HCT116 (cell line): ENCODE results near the gene ETS1. TPM values are rescaled to one million over a fixed set of nuclear protein-coding genes. Genes with fewer than 3 reads are reported as not detected.

Source experiments
- ATAC-seq: fragments of 200-7000 bp; cut with Tn5 transposase; 2 replicates; pipeline ENCODE4 v1.9.1; 2020; ENCODE audit warnings: mild to moderate bottlenecking, moderate library complexity
- BruUV-seq: library from RNA; stranded (reverse); fragments of 400-500 nt; replicated peaks from 2 replicates; lab custom pipeline; 2021; lab: Mats Ljungman, UMichigan
- CTCF ChIA-PET: fragments of 300-600 bp; sonication (Branson Sonifier 250); formaldehyde crosslinking; loops from one replicate; lab custom pipeline; 2021; ENCODE audit warnings: antibody characterized with exemption; lab: Charles Lee
- POLR2A ChIA-PET: fragments of 300-600, 350-600 bp; sonication (Branson Sonifier 250); formaldehyde crosslinking; loops from one replicate; lab custom pipeline; 2021; ENCODE audit warnings: antibody characterized with exemption; lab: Charles Lee
- RAD21 ChIA-PET, 2 experiments: fragments of 300-600 bp; sonication (Branson Sonifier 250); formaldehyde crosslinking; loops; one replicate each; lab custom pipeline; 2023; ENCODE audit warnings: low total read pairs in 2 of 2; ENCODE audit not compliant: uncharacterized antibody in 2 of 2, unreplicated experiment in 2 of 2, low non-redundant PET in 1 of 2; lab: Charles Lee
- DNase-seq: peaks from one replicate; pipeline ENCODE4 v3.0.0-alpha.2; 2010; ENCODE audit warnings: low read depth, low spot score
- H2AFZ ChIP-seq: fragments of 200-600 bp; shearing (Covaris generic), sonication (generic); 2 replicates; pipeline ENCODE4 v1.6.1; 2017; ENCODE audit warnings: low read depth, mixed run types, mixed read lengths, antibody characterized with exemption, low read length; ENCODE audit not compliant: poor library complexity, severe bottlenecking
- H3K27ac ChIP-seq: 2 replicates; pipeline ENCODE4 v1.5.1; 2012; ENCODE audit warnings: low read depth, low read length
- H3K27me3 ChIP-seq: fragments of 200-600 bp; sonication (generic); 2 replicates; pipeline ENCODE4 v1.6.1; 2016; ENCODE audit warnings: mixed run types, low read length, mixed read lengths; ENCODE audit not compliant: insufficient read depth
- H3K36me3 ChIP-seq, 2 experiments: fragments of 200-500 bp in 1 of 2; fragments of 200-600 bp in 1 of 2; sonication (Bioruptor generic) in 1 of 2; sonication (generic) in 1 of 2; 2 replicates each; pipeline versions ENCODE4 v1.5.1 to v1.6.1; 2014 to 2016; ENCODE audit warnings: low read length in 2 of 2, inconsistent platforms in 1 of 2, mixed read lengths in 1 of 2, mixed run types in 1 of 2; ENCODE audit not compliant: insufficient read depth in 2 of 2, control insufficient read depth in 1 of 2
- H3K4me1 ChIP-seq, 2 experiments: fragments of 200-600 bp in 1 of 2; sonication (generic) in 1 of 2; 2 replicates each; pipeline versions ENCODE4 v1.5.1 to v1.6.1; 2012 to 2017; ENCODE audit warnings: low read length in 2 of 2, inconsistent platforms in 1 of 2, mild to moderate bottlenecking in 1 of 2, mixed read lengths in 1 of 2, mixed run types in 1 of 2, moderate library complexity in 1 of 2; ENCODE audit not compliant: insufficient read depth in 2 of 2, control insufficient read depth in 1 of 2
- H3K4me2 ChIP-seq: fragments of 200-600 bp; sonication (generic); 2 replicates; pipeline ENCODE4 v1.6.1; 2017; ENCODE audit warnings: mixed run types, low read length, mixed read lengths
- H3K4me3 ChIP-seq, 2 experiments: fragments of 200-600 bp in 1 of 2; sonication (generic) in 1 of 2; replicated peaks in 1 of 2; 2 replicates each; pipeline ENCODE4 v1.5.1; 2011 to 2016; ENCODE audit warnings: low read length in 2 of 2, control low read depth in 1 of 2, low read depth in 1 of 2, mild to moderate bottlenecking in 1 of 2, mixed read lengths in 1 of 2, mixed run types in 1 of 2
- H3K79me2 ChIP-seq: fragments of 200-600 bp; sonication (generic); 2 replicates; pipeline ENCODE4 v1.6.1; 2017; ENCODE audit warnings: mild to moderate bottlenecking, mixed run types, low read length, moderate library complexity, mixed read lengths; ENCODE audit not compliant: insufficient read depth
- H3K9ac ChIP-seq: fragments of 200-600 bp; sonication (generic); 2 replicates; pipeline ENCODE4 v1.6.1; 2016; ENCODE audit warnings: low read length, mixed read lengths
- H3K9me2 ChIP-seq: fragments of 200-600 bp; sonication (generic), shearing (Covaris generic); 2 replicates; pipeline ENCODE4 v1.6.1; 2017; ENCODE audit warnings: mixed run types, mild to moderate bottlenecking, moderate library complexity; ENCODE audit not compliant: insufficient read depth
- H3K9me3 ChIP-seq, 2 experiments: fragments of 200-500 bp in 1 of 2; fragments of 200-600 bp in 1 of 2; sonication (Bioruptor generic) in 1 of 2; sonication (generic) in 1 of 2; 2 replicates each; pipeline ENCODE4 v1.6.1; 2014 to 2017; ENCODE audit warnings: low read length in 2 of 2, mixed read lengths in 2 of 2, inconsistent platforms in 1 of 2, low read depth in 1 of 2, mild to moderate bottlenecking in 1 of 2, mixed run types in 1 of 2, moderate library complexity in 1 of 2; ENCODE audit not compliant: control insufficient read depth in 1 of 2, insufficient read depth in 1 of 2
- H4K20me1 ChIP-seq: fragments of 200-600 bp; sonication (generic), shearing (Covaris generic); 2 replicates; pipeline ENCODE4 v1.6.1; 2017; ENCODE audit warnings: mixed run types, mild to moderate bottlenecking, moderate library complexity; ENCODE audit not compliant: insufficient read depth
- ATF3 ChIP-seq: IDR thresholded peaks from 2 replicates; pipeline ENCODE4 v1.6.1; 2012
- CBX3 ChIP-seq: IDR thresholded peaks from 2 replicates; pipeline ENCODE4 v1.6.1; 2012; ENCODE audit warnings: low read depth
- CEBPB ChIP-seq: IDR thresholded peaks from 2 replicates; pipeline ENCODE4 v1.6.1; 2012; ENCODE audit warnings: low read depth
- ELF1 ChIP-seq: IDR thresholded peaks from 2 replicates; pipeline ENCODE4 v1.6.1; 2012; ENCODE audit warnings: low read depth, borderline replicate concordance
- EZH2 ChIP-seq: fragments of 200-600 bp; sonication (generic); IDR thresholded peaks from 2 replicates; pipeline ENCODE4 v1.6.1; 2017; ENCODE audit warnings: antibody characterized with exemption, mixed run types
- EZH2phosphoT487 ChIP-seq: fragments of 200-600 bp; IDR thresholded peaks from 2 replicates; pipeline ENCODE4 v1.6.1; 2018; ENCODE audit warnings: antibody characterized with exemption, borderline replicate concordance
- JUND ChIP-seq: IDR thresholded peaks from 2 replicates; pipeline ENCODE4 v1.6.1; 2012
- POLR2AphosphoS5 ChIP-seq: IDR thresholded peaks from 2 replicates; pipeline ENCODE4 v1.6.1; 2011; ENCODE audit warnings: mild to moderate bottlenecking, low read depth, low read length, moderate library complexity
- RAD21 ChIP-seq: IDR thresholded peaks from 2 replicates; pipeline ENCODE4 v1.6.1; 2012; ENCODE audit warnings: low read depth, mild to moderate bottlenecking
- SRF ChIP-seq: IDR thresholded peaks from 2 replicates; pipeline ENCODE4 v1.6.1; 2012; ENCODE audit warnings: low read depth
- ZFX ChIP-seq: fragments of 450-650 bp; IDR thresholded peaks from 2 replicates; pipeline ENCODE4 v1.6.1; 2017
- ZNF274 ChIP-seq: fragments of 200-500 bp; sonication (Bioruptor generic); IDR thresholded peaks from 2 replicates; pipeline ENCODE4 v1.6.1; 2014; ENCODE audit warnings: mild to moderate bottlenecking, low read depth, low read length, inconsistent platforms
- intact Hi-C: fragments of 100-400 bp; cut with micrococcal nuclease; formaldehyde crosslinking; loops from 2 replicates; pipeline ENCODE4 v1.10.0; 2022
- total RNA-seq: library from RNA; stranded (reverse); gene quantifications from one replicate; pipeline ENCODE4 v1.2.1, GENCODE V29; 2021; ENCODE audit not compliant: unreplicated experiment
- TF ChIP-seq, protein P1 (sequence below): IDR thresholded peaks from 2 replicates; pipeline ENCODE4 v1.6.1; 2012
- TF ChIP-seq, protein P2 (sequence below), 3 experiments: fragments of 200-600 bp in 1 of 3; sonication (generic) in 1 of 3; IDR thresholded peaks in 2 of 3; conservative IDR thresholded peaks in 1 of 3; 2 replicates each; pipeline ENCODE4 v1.5.1; 2012 to 2017; ENCODE audit warnings: low read depth in 2 of 3, low read length in 2 of 3, antibody characterized with exemption in 1 of 3, borderline replicate concordance in 1 of 3, control low read depth in 1 of 3, mild to moderate bottlenecking in 1 of 3, mixed read lengths in 1 of 3, mixed run types in 1 of 3, moderate library complexity in 1 of 3; ENCODE audit not compliant: insufficient read depth in 1 of 3
- TF ChIP-seq, protein P3 (sequence below): IDR thresholded peaks from 2 replicates; pipeline ENCODE4 v1.6.1; 2011; ENCODE audit warnings: mild to moderate bottlenecking, low read length, moderate library complexity; ENCODE audit not compliant: insufficient replicate concordance; ENCODE audit errors: extremely low read depth

The ETS1 gene
- total RNA-seq, 1 experiment from 2014 or later = 9.2 TPM

GRCh38 chr11:128532016-128532571 lies 55.3 kb downstream of the ETS1 start:
- no peak overlapping the region for H3K9ac ChIP-seq
- peaks cover 18% of the 10 kb centered on the region for H3K27me3 ChIP-seq
- H3K27ac ChIP-seq = no peak overlapping the region
- no peak overlapping the region for H3K4me2 ChIP-seq
- BruUV-seq = no TSS peak
- no peak for DNase-seq
- no peaks in the 10 kb centered on the region for H3K9me3 ChIP-seq
- ChIA-PET CTCF (no interaction called here), POLR2A (no interaction called here), RAD21 (no interaction called here)
- no peaks in the 10 kb centered on the region for H3K79me2 ChIP-seq
- no peak overlapping the region for H2AFZ ChIP-seq
- H3K36me3 ChIP-seq = no peaks in the 10 kb centered on the region
- no peak overlapping the region for H3K4me3 ChIP-seq
- H3K4me1 ChIP-seq = no peaks in the 10 kb centered on the region
- no peak for TF ChIP-seq EZH2phosphoT487
- no peak for TF ChIP-seq JUND
- no peak for TF ChIP-seq CEBPB
- TF ChIP-seq ATF3 = no peak
- no peak for TF ChIP-seq EZH2
- no peak for TF ChIP-seq ZNF274
- TF ChIP-seq, protein P1, sequence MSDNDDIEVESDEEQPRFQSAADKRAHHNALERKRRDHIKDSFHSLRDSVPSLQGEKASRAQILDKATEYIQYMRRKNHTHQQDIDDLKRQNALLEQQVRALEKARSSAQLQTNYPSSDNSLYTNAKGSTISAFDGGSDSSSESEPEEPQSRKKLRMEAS = no peak
- TF ChIP-seq, protein P2, sequence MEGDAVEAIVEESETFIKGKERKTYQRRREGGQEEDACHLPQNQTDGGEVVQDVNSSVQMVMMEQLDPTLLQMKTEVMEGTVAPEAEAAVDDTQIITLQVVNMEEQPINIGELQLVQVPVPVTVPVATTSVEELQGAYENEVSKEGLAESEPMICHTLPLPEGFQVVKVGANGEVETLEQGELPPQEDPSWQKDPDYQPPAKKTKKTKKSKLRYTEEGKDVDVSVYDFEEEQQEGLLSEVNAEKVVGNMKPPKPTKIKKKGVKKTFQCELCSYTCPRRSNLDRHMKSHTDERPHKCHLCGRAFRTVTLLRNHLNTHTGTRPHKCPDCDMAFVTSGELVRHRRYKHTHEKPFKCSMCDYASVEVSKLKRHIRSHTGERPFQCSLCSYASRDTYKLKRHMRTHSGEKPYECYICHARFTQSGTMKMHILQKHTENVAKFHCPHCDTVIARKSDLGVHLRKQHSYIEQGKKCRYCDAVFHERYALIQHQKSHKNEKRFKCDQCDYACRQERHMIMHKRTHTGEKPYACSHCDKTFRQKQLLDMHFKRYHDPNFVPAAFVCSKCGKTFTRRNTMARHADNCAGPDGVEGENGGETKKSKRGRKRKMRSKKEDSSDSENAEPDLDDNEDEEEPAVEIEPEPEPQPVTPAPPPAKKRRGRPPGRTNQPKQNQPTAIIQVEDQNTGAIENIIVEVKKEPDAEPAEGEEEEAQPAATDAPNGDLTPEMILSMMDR (IDR thresholded peaks at IDR 0.05 in 2 of 3, conservative IDR thresholded peaks at IDR 0.05 in 1 of 3; ENCODE audit: borderline replicate concordance in 1 of 3, insufficient read depth in 1 of 3, low read depth in 2 of 3, low read length in 2 of 3) = no peak
- no peak for TF ChIP-seq ELF1
- TF ChIP-seq RAD21 = no peak
- no peak for TF ChIP-seq CBX3
- TF ChIP-seq, protein P3, sequence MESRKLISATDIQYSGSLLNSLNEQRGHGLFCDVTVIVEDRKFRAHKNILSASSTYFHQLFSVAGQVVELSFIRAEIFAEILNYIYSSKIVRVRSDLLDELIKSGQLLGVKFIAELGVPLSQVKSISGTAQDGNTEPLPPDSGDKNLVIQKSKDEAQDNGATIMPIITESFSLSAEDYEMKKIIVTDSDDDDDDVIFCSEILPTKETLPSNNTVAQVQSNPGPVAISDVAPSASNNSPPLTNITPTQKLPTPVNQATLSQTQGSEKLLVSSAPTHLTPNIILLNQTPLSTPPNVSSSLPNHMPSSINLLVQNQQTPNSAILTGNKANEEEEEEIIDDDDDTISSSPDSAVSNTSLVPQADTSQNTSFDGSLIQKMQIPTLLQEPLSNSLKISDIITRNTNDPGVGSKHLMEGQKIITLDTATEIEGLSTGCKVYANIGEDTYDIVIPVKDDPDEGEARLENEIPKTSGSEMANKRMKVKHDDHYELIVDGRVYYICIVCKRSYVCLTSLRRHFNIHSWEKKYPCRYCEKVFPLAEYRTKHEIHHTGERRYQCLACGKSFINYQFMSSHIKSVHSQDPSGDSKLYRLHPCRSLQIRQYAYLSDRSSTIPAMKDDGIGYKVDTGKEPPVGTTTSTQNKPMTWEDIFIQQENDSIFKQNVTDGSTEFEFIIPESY = no peak
- no peak for TF ChIP-seq SRF
- TF ChIP-seq ZFX = no peak
- TF ChIP-seq POLR2AphosphoS5 = no peak
- TF ChIP-seq, all 23 proteins: peak for 0
- intact Hi-C loops = no loop called here
- Histone ChIP-seq H3K9me2 (no peaks in the 10 kb centered on the region), H4K20me1 (no peaks in the 10 kb centered on the region)
- no peak for ATAC-seq
